Measurements from ENCODE around the gene LMBR1. TPM values are rescaled to one million over a fixed set of nuclear protein-coding genes. Genes with fewer than 3 reads are reported as not detected.
"Not testable (repeated sequence)": the region's sequence is repeated elsewhere in the genome, so short reads cannot be mapped to it uniquely, and the experiment has no call there.

The LMBR1 gene
- total RNA-seq, 3 donors from 2014 or later, result 40.5 to 56.3 (median 44.9) TPM

GRCh38 chr7:156857757-156858156, 35.2 kb downstream of the LMBR1 start:
- Histone ChIP-seq H3K36me3 (ENCODE audit: low read depth) (no peaks in the 10 kb centered on the region), H3K4me3 (no peak overlapping the region), H3K4me1 (ENCODE audit: low read depth) (no peaks in the 10 kb centered on the region), H3K9me3 (peaks cover 9% of the 10 kb centered on the region)
- intact Hi-C loops (cut with DNase I, micrococcal nuclease), result no loop called here
- ATAC-seq (no peak), DNase-seq (no peak)
- TF ChIP-seq CTCF (IDR thresholded peaks at IDR 0.05), result no peak

- Histone ChIP-seq H3K36me3 (ENCODE audit: low read depth) (no peaks in the 10 kb centered on the region), H3K4me1 (ENCODE audit: low read depth) (no peaks in the 10 kb centered on the region), H3K9me3 (peaks cover 9% of the 10 kb centered on the region), H3K4me3 (no peak overlapping the region)
- TF ChIP-seq CTCF (IDR thresholded peaks at IDR 0.05), result no peak
- intact Hi-C loops (cut with DNase I, micrococcal nuclease), result no loop called here
- ATAC-seq (no peak), DNase-seq (no peak)
Observed at GRCh38 chr7:156854654-156855053, 38.3 kb downstream of the LMBR1 start.

GRCh38 chr7:156848979-156849378, 44.0 kb downstream of the LMBR1 start:
- Histone ChIP-seq H3K9me3 (no peaks in the 10 kb centered on the region), H3K4me1 (ENCODE audit: low read depth) (no peaks in the 10 kb centered on the region), H3K36me3 (ENCODE audit: low read depth) (no peaks in the 10 kb centered on the region), H3K4me3 (no peak overlapping the region)
- no peak for ATAC-seq
- no peak for TF ChIP-seq CTCF (IDR thresholded peaks at IDR 0.05)
- intact Hi-C loops (cut with DNase I, micrococcal nuclease), result no loop called here
- no peak for DNase-seq

GRCh38 chr7:156845379-156846101, 47.4 kb downstream of the LMBR1 start:
- TF ChIP-seq CTCF (IDR thresholded peaks at IDR 0.05), result no peak
- Histone ChIP-seq H3K4me3 (no peak overlapping the region), H3K36me3 (ENCODE audit: low read depth) (no peaks in the 10 kb centered on the region), H3K9me3 (no peaks in the 10 kb centered on the region), H3K4me1 (ENCODE audit: low read depth) (no peaks in the 10 kb centered on the region)
- DNase-seq (no peak), ATAC-seq (no peak)
- intact Hi-C loops (cut with DNase I, micrococcal nuclease), result no loop called here

GRCh38 chr7:156843582-156843981, 49.4 kb downstream of the LMBR1 start:
- H3K4me3 ChIP-seq; H3K36me3 ChIP-seq (ENCODE audit: low read depth); DNase-seq; H3K4me1 ChIP-seq (ENCODE audit: low read depth); ATAC-seq; intact Hi-C loops (cut with DNase I, micrococcal nuclease); H3K9me3 ChIP-seq: not testable (repeated sequence)

- no peak for DNase-seq
- no peaks in the 10 kb centered on the region for H3K9me3 ChIP-seq
- intact Hi-C loops (cut with DNase I, micrococcal nuclease), result no loop called here
- no peaks in the 10 kb centered on the region for H3K4me1 ChIP-seq (ENCODE audit: low read depth)
- TF ChIP-seq CTCF (IDR thresholded peaks at IDR 0.05), result no peak
- no peak for ATAC-seq
- no peaks in the 10 kb centered on the region for H3K36me3 ChIP-seq (ENCODE audit: low read depth)
- H3K4me3 ChIP-seq, result no peak overlapping the region
Observed at GRCh38 chr7:156843157-156843556, 49.8 kb downstream of the LMBR1 start.

All from mucosa of descending colon (tissue), 3 donors.